Posterior vena cava (tissue), 2 donors: ENCODE data around the gene CTSO. TPM values are rescaled to one million over a fixed set of nuclear protein-coding genes. Genes with fewer than 3 reads are reported as not detected.

Experiments
- DNase-seq: peaks from one replicate; pipeline ENCODE4 v3.0.0-alpha.2; 2020; ENCODE audit warnings: low spot score
- intact Hi-C, 2 donors: fragments of 100-400 bp; cut with DNase I; formaldehyde crosslinking; loops; one replicate each; pipeline versions ENCODE4 v1.14.1 to v1.14.2; 2022 to 2023
- long read RNA-seq, 2 donors: library from polyadenylated mRNA; unstranded; transcript quantifications; one replicate each; pipeline ENCODE4 v2.0.0, GENCODE V29; 2020 to 2021
- total RNA-seq, 2 donors: library from RNA; stranded (reverse); fragmentation: NEBNext Ultra II Directional; extraction: Animal tissue kit (Norgen Biotek cat#: 25700); gene quantifications; one replicate each; pipeline ENCODE4 v1.2.1, GENCODE V29; 2021
- donor health status: DM: yes; HTN: yes; CAD: no.
- donor health status: DM: yes; HTN: yes; CAD: no.

CTSO gene
- total RNA-seq, result 10 to 100 TPM; 15.0 to 23.8 TPM
- long read RNA-seq, donor 1, transcript CTSO-201 (8 exons, 2,954 nt), result major isoform, 13 of 19 reads
- long read RNA-seq, donor 1, partial matches to known transcripts, result 5 of 19 reads
- long read RNA-seq, donor 1, other reads (novel, unspliced or antisense), result 1 of 19 reads
- long read RNA-seq, donor 2, transcript CTSO-201 (8 exons, 2,954 nt), result major isoform, 8 of 9 reads
- long read RNA-seq, donor 2, partial matches to known transcripts, result 1 of 9 reads
- long read RNA-seq, donor 2, other reads (novel, unspliced or antisense), result 0 of 9 reads

GRCh38 chr4:155953151-155954117 is at the start of gene CTSO:
TSS of gene CTSO (minus strand) at chr4:155953866. CDS start at chr4:155953847, 19 bp downstream.
- peak; percentile 92 for DNase-seq
- intact Hi-C loops, result loop anchor here in 1 of 2 donors (5.0 to 10.0 kb wide), 2 partner anchors 149 to 511 kb away; no protein-coding TSS in a partner anchor

- no peak for DNase-seq
- intact Hi-C loops, result no loop called here
These were observed 46.8 kb upstream of the CTSO start for GRCh38 chr4:156000491-156000890.

- intact Hi-C loops, result no loop called here
- peak; percentile 59 for DNase-seq
These were observed 46.1 kb upstream of the CTSO start for GRCh38 chr4:155999725-156000124.

GRCh38 chr4:155995069-155995468 is 41.4 kb upstream of the CTSO start:
- no peak for DNase-seq

GRCh38 chr4:155984106-155984797 is 30.6 kb upstream of the CTSO start:
- DNase-seq, result no peak
- intact Hi-C loops, result no loop called here

More at GRCh38 chr4:155995069-155995468, 41.4 kb upstream of the CTSO start:
- intact Hi-C loops, result no loop called here

- no peak for DNase-seq
- intact Hi-C loops, result no loop called here
These were observed 29.2 kb upstream of the CTSO start for GRCh38 chr4:155982736-155983385.

GRCh38 chr4:155978810-155979209 is 25.1 kb upstream of the CTSO start:
- no peak for DNase-seq
- intact Hi-C loops, result no loop called here

GRCh38 chr4:155975511-155975910 is 21.8 kb upstream of the CTSO start:
- intact Hi-C loops, result no loop called here
- no peak for DNase-seq

- intact Hi-C loops, result no loop called here
- DNase-seq, result no peak
These were observed 21.3 kb upstream of the CTSO start for GRCh38 chr4:155974996-155975395.

- intact Hi-C loops, result no loop called here
These were observed 20.7 kb upstream of the CTSO start for GRCh38 chr4:155974476-155974749.

GRCh38 chr4:155973639-155974475 is 20.2 kb upstream of the CTSO start:
- intact Hi-C loops, result no loop called here
- DNase-seq, result no peak

More at GRCh38 chr4:155974476-155974749, 20.7 kb upstream of the CTSO start:
- no peak for DNase-seq

- no peak for DNase-seq
- intact Hi-C loops, result no loop called here
These were observed 18.4 kb upstream of the CTSO start for GRCh38 chr4:155972098-155972497.

- intact Hi-C loops, result no loop called here
- DNase-seq, result no peak
These were observed 13.2 kb upstream of the CTSO start for GRCh38 chr4:155966731-155967395.

GRCh38 chr4:155966171-155966570 is 12.5 kb upstream of the CTSO start:
- intact Hi-C loops, result no loop called here
- DNase-seq, result no peak

- no peak for DNase-seq
- intact Hi-C loops, result no loop called here
These were observed 10.6 kb upstream of the CTSO start for GRCh38 chr4:155964016-155964891.

- DNase-seq, result no peak
- intact Hi-C loops, result no loop called here
These were observed 9.1 kb upstream of the CTSO start for GRCh38 chr4:155962767-155963166.

GRCh38 chr4:155961575-155961974 is 7.9 kb upstream of the CTSO start:
- intact Hi-C loops, result no loop called here
- no peak for DNase-seq
